T-helper 2 cell treated with Interferon-gamma antibody and Interleukin-4, amounts not matched to agents 5 μg/mL and 100 μg/mL, for 36 hours (primary cell): ENCODE data around the gene SCN4A.
A peak's percentile ranks its signal among the peaks of the same experiment; 100 is the strongest.
"Not testable (repeated sequence)": the region's sequence is repeated elsewhere in the genome, so short reads cannot be mapped to it uniquely, and the experiment has no call there.

ENCODE experiments used
- DNase-seq: peaks from one replicate; pipeline ENCODE4 v3.0.0; 2021; ENCODE audit warnings: low spot score
- H3K27ac Mint-ChIP-seq: one replicate; pipeline ENCODE4 v1.8.0; 2021; ENCODE audit warnings: mild to moderate bottlenecking, mixed read lengths
- H3K27me3 Mint-ChIP-seq: one replicate; pipeline ENCODE4 v1.8.0; 2021; ENCODE audit warnings: low read depth, mixed read lengths
- H3K36me3 Mint-ChIP-seq: one replicate; pipeline ENCODE4 v1.8.0; 2021; ENCODE audit warnings: low read depth, mixed read lengths
- H3K4me1 Mint-ChIP-seq: one replicate; pipeline ENCODE4 v1.8.0; 2021; ENCODE audit warnings: low read depth, mixed read lengths
- H3K4me3 Mint-ChIP-seq: one replicate; pipeline ENCODE4 v1.8.0; 2022; ENCODE audit warnings: mild to moderate bottlenecking, moderate library complexity, mixed read lengths
- H3K9me3 Mint-ChIP-seq: one replicate; pipeline ENCODE4 v1.8.0; 2021; ENCODE audit warnings: mixed read lengths

SCN4A gene

GRCh38 chr17:63920779-63921178, 51.9 kb downstream of the SCN4A start:
- H3K4me1 Mint-ChIP-seq, H3K27me3 Mint-ChIP-seq, H3K9me3 Mint-ChIP-seq, H3K36me3 Mint-ChIP-seq, H3K27ac Mint-ChIP-seq, DNase-seq, H3K4me3 Mint-ChIP-seq: not testable (repeated sequence)

GRCh38 chr17:63920050-63920449, 52.7 kb downstream of the SCN4A start:
- DNase-seq, H3K36me3 Mint-ChIP-seq, H3K27me3 Mint-ChIP-seq, H3K4me1 Mint-ChIP-seq, H3K9me3 Mint-ChIP-seq, H3K4me3 Mint-ChIP-seq, H3K27ac Mint-ChIP-seq: not testable (repeated sequence)

DNA sequence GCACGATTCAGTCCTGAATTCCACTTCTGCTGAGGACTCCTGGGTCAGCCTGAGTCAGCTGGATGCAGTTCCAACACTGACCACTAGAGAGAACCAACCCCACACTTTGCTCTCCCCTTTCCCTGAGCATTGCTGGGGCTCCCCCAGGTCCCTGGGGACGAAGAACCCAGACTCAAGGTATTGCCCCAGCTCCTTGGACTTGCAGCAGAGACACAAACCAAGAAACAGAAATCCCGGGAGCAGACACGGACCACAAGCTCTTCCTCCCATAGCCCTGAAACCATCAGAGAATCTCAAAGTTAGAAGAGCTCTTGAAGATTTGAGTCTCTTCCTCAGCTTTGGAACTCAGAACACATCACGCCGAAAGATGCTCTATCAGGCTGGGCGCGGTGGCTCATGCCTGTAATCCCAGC, 53.4 kb downstream of the SCN4A start:
- Mint-ChIP-seq H3K36me3 (no peaks in the 10 kb centered on the region), H3K27me3 (peaks cover 2% of the 10 kb centered on the region), H3K9me3 (no peaks in the 10 kb centered on the region), H3K4me3 (no peak overlapping the region), H3K27ac (peak overlapping the region; percentile 49), H3K4me1 (peaks cover 5% of the 10 kb centered on the region)
- peak; percentile 53 for DNase-seq

DNA sequence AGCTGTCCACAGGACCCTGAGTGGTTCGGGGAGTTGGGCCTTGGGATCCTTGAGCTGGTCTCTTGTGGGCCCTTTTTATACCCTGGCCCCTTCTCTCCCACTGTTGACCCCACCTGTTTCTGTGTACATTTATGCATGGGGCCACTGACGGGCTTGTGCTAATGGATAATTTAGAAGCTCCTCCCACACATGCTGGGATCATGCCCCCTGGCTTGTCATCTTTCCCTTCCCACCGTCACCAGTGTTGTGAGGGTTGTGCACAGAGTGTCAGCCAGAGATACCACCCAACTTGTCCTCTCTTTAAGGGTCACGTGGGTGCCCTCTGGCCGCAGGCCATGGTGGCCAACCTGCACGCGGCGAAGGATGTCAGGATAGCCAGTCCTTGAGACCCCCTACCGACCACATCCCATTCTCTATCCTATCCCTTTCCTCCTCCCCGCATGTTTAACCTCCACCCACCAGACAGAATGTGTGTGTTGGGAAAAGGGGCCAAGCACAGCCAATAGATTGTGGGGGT, 53.9 kb downstream of the SCN4A start, which contains the start of gene GH1:
Gene GH1 (minus strand): TSS at position 51 of the 517 bp plus-strand sequence. CDS start 63 bp downstream, outside the sequence.
- H3K27ac Mint-ChIP-seq: peak within 1 kb of the TSS; percentile 49
- H3K4me1 Mint-ChIP-seq, DNase-seq, H3K4me3 Mint-ChIP-seq, H3K27me3 Mint-ChIP-seq, H3K9me3 Mint-ChIP-seq, H3K36me3 Mint-ChIP-seq: not testable (repeated sequence)

DNA sequence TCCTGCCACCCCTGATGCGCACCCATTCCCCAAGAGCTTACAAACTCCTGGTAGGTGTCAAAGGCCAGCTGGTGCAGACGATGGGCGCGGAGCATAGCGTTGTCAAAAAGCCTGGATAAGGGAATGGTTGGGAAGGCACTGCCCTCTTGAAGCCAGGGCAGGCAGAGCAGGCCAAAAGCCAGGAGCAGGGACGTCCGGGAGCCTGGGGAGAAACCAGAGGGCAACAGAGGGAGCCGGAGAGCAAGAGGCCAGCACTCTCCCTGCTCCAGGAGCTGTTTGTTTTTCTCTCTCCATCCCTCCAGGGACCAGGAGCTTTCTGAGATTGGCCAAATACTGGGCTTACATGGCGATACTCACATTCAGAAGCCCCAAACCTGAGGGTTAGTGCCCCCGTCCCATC, 54.4 kb downstream of the SCN4A start:
- DNase-seq: no peak
- peaks cover 5% of the 10 kb centered on the region for H3K4me1 Mint-ChIP-seq
- no peaks in the 10 kb centered on the region for H3K9me3 Mint-ChIP-seq
- H3K27me3 Mint-ChIP-seq: peaks cover 2% of the 10 kb centered on the region
- H3K27ac Mint-ChIP-seq: no peak overlapping the region
- H3K4me3 Mint-ChIP-seq: no peak overlapping the region
- H3K36me3 Mint-ChIP-seq: no peaks in the 10 kb centered on the region

DNA sequence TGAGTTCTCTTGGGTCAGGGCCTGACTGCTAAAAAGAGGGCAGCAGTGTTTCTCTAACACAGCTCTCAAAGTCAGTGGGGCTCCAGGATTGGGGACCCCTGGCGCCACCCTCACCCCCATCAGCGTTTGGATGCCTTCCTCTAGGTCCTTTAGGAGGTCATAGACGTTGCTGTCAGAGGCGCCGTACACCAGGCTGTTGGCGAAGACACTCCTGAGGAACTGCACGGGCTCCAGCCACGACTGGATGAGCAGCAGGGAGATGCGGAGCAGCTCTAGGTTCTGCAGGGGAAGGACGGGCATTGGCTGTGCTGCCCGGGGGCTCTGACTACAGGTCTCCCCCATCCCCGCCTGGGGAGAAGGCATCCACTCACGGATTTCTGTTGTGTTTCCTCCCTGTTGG, 55.1 kb downstream of the SCN4A start:
- H3K27ac Mint-ChIP-seq: no peak overlapping the region
- H3K27me3 Mint-ChIP-seq: peaks cover 2% of the 10 kb centered on the region
- no peak overlapping the region for H3K4me3 Mint-ChIP-seq
- peaks cover 5% of the 10 kb centered on the region for H3K4me1 Mint-ChIP-seq
- H3K9me3 Mint-ChIP-seq: no peaks in the 10 kb centered on the region
- H3K36me3 Mint-ChIP-seq: no peaks in the 10 kb centered on the region
- DNase-seq: no peak

- not testable (repeated sequence) for H3K9me3 Mint-ChIP-seq, H3K27ac Mint-ChIP-seq, H3K27me3 Mint-ChIP-seq, H3K4me1 Mint-ChIP-seq, H3K36me3 Mint-ChIP-seq, DNase-seq, H3K4me3 Mint-ChIP-seq
Measured at GRCh38 chr17:63917206-63917605, 55.5 kb downstream of the SCN4A start.

- Mint-ChIP-seq H3K27ac (no peak overlapping the region), H3K9me3 (no peaks in the 10 kb centered on the region), H3K4me3 (no peak overlapping the region), H3K27me3 (peaks cover 2% of the 10 kb centered on the region), H3K4me1 (peaks cover 9% of the 10 kb centered on the region), H3K36me3 (no peaks in the 10 kb centered on the region)
- DNase-seq: no peak
Measured at GRCh38 chr17:63916566-63917185, 56.0 kb downstream of the SCN4A start.

GRCh38 chr17:63915753-63916152, 57.0 kb downstream of the SCN4A start:
- H3K9me3 Mint-ChIP-seq, DNase-seq, H3K27ac Mint-ChIP-seq, H3K4me1 Mint-ChIP-seq, H3K36me3 Mint-ChIP-seq, H3K4me3 Mint-ChIP-seq, H3K27me3 Mint-ChIP-seq: not testable (repeated sequence)

- Mint-ChIP-seq H3K4me3 (no peak overlapping the region), H3K4me1 (peaks cover 8% of the 10 kb centered on the region), H3K27me3 (peaks cover 2% of the 10 kb centered on the region), H3K27ac (no peak overlapping the region), H3K9me3 (no peaks in the 10 kb centered on the region), H3K36me3 (no peaks in the 10 kb centered on the region)
- no peak for DNase-seq
Measured at GRCh38 chr17:63914471-63914870, 58.2 kb downstream of the SCN4A start.

- Mint-ChIP-seq H3K9me3 (no peaks in the 10 kb centered on the region), H3K27me3 (peaks cover 8% of the 10 kb centered on the region), H3K36me3 (no peaks in the 10 kb centered on the region), H3K27ac (no peak overlapping the region), H3K4me3 (no peak overlapping the region), H3K4me1 (peaks cover 4% of the 10 kb centered on the region)
- DNase-seq: peak; percentile 37
Measured at GRCh38 chr17:63911657-63912100, 61.0 kb downstream of the SCN4A start.

DNA sequence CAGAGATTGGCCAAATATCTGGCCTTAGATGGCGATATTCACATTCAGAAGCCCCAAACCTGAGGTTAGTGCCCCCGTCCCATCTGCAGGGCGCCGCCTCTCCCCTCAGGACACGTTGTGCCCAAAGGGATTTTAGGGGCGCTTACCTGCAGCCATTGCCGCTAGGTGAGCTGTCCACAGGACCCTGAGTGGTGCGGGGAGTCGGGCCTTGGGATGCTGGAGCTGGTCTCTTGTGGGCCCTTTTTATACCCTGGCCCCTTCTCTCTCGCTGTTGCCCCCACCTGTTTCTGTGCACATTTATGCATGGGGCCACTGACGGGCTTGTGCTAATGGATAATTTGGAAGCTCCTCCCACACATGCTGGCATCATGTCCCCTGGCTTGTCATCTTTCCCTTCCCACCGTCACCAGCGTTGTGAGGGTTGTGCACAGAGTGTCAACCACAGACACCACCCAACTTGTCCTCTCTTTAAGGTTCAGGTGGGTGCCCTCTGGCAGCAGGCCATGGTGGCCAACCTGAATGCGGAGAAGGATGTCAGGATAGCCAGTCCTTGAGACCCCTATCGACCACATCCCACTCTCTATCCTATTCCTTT, 61.6 kb downstream of the SCN4A start, which contains the start of gene CSHL1:
Gene CSHL1 (minus strand): TSS at position 218 of the 595 bp plus-strand sequence. CDS start 62 bp downstream, at position 156.
- Mint-ChIP-seq H3K27ac (no peak within 1 kb of the TSS), H3K4me3 (no peak within 1 kb of the TSS), H3K9me3 (no peaks in the 10 kb centered on the region), H3K36me3 (no peaks in the 10 kb centered on the region), H3K4me1 (peaks cover 4% of the 10 kb centered on the region), H3K27me3 (peaks cover 8% of the 10 kb centered on the region)
- no peak for DNase-seq

GRCh38 chr17:63910096-63910495, 62.6 kb downstream of the SCN4A start:
- Mint-ChIP-seq H3K9me3 (no peaks in the 10 kb centered on the region), H3K27me3 (peaks cover 6% of the 10 kb centered on the region), H3K4me1 (peaks cover 4% of the 10 kb centered on the region), H3K36me3 (no peaks in the 10 kb centered on the region), H3K4me3 (no peak overlapping the region), H3K27ac (no peak overlapping the region)
- no peak for DNase-seq

GRCh38 chr17:63909586-63909985, 63.1 kb downstream of the SCN4A start:
- H3K4me1 Mint-ChIP-seq, H3K4me3 Mint-ChIP-seq, DNase-seq, H3K27me3 Mint-ChIP-seq, H3K27ac Mint-ChIP-seq, H3K36me3 Mint-ChIP-seq, H3K9me3 Mint-ChIP-seq: not testable (repeated sequence)
